Activated CD4-positive, alpha-beta T cell treated with anti-CD3 and anti-CD28 coated beads for 36 hours (primary cell): ENCODE measurements around the gene SH3PXD2B. TPM values are rescaled to one million over a fixed set of nuclear protein-coding genes. Genes with fewer than 3 reads are reported as not detected.

Source experiments
- ATAC-seq: fragments of 200-7000 bp; cut with Tn5 transposase; one replicate; pipeline ENCODE4 v1.10.0; 2021; ENCODE audit warnings: mild to moderate bottlenecking, moderate library complexity
- CTCF ChIA-PET: fragments of 350-600 bp; sonication (Branson Sonifier 250); formaldehyde crosslinking; loops from one replicate; lab custom pipeline; 2021; ENCODE audit warnings: antibody characterized with exemption; lab: Charles Lee
- POLR2A ChIA-PET: fragments of 350-600 bp; sonication (Branson Sonifier 250); formaldehyde crosslinking; loops from one replicate; lab custom pipeline; 2021; ENCODE audit warnings: antibody characterized with exemption, inconsistent platforms; lab: Charles Lee
- DNase-seq: peaks from one replicate; pipeline ENCODE4 v3.0.0-alpha.2; 2020
- H3K27ac Mint-ChIP-seq: one replicate; pipeline ENCODE4 v1.8.0; 2021; ENCODE audit warnings: mixed read lengths
- H3K27me3 Mint-ChIP-seq: one replicate; pipeline ENCODE4 v1.8.0; 2021; ENCODE audit warnings: mixed read lengths
- H3K36me3 Mint-ChIP-seq: one replicate; pipeline ENCODE4 v1.8.0; 2021; ENCODE audit warnings: low read depth, mixed read lengths
- H3K4me1 Mint-ChIP-seq: one replicate; pipeline ENCODE4 v1.8.0; 2021; ENCODE audit warnings: mixed read lengths
- H3K4me3 Mint-ChIP-seq: one replicate; pipeline ENCODE4 v1.8.0; 2021; ENCODE audit warnings: mild to moderate bottlenecking, moderate library complexity, mixed read lengths
- H3K9me3 Mint-ChIP-seq: one replicate; pipeline ENCODE4 v1.8.0; 2021; ENCODE audit warnings: low read depth, mixed read lengths
- intact Hi-C, 2 experiments: fragments of 100-400 bp; cut with DNase I in 1 of 2; cut with micrococcal nuclease in 1 of 2; formaldehyde crosslinking; loops; one replicate each; pipeline versions ENCODE4 v1.14.2 to v1.15.1; 2022 to 2024; cut with DNase I, micrococcal nuclease
- total RNA-seq, 2 experiments: library from RNA; stranded (reverse); gene quantifications; one replicate each; pipeline ENCODE4 v1.2.3, GENCODE V29; 2021

Gene SH3PXD2B
- 1 to 10 TPM; 1.3 to 1.8 TPM for total RNA-seq

GRCh38 chr5:172454358-172455086 lies at the start of gene SH3PXD2B:
SH3PXD2B (minus strand) TSS chr5:172454525; CDS start chr5:172454352, 173 bp downstream.
- Mint-ChIP-seq H3K36me3 (no peaks in the 10 kb centered on the region), H3K9me3 (no peaks in the 10 kb centered on the region), H3K27ac (peak within 1 kb of the TSS; percentile 38), H3K4me1 (peaks cover 17% of the 10 kb centered on the region), H3K27me3 (peaks cover 20% of the 10 kb centered on the region), H3K4me3 (peak within 1 kb of the TSS; percentile 69)
- ChIA-PET POLR2A (no interaction called here), CTCF (no interaction called here)
- DNase-seq (peak; percentile 62), ATAC-seq (peak; percentile 64)
- intact Hi-C loops: loop anchor here in 1 of 2 experiments (5.0 kb wide), 1 partner anchor 92 kb away; no protein-coding TSS in a partner anchor

DNA sequence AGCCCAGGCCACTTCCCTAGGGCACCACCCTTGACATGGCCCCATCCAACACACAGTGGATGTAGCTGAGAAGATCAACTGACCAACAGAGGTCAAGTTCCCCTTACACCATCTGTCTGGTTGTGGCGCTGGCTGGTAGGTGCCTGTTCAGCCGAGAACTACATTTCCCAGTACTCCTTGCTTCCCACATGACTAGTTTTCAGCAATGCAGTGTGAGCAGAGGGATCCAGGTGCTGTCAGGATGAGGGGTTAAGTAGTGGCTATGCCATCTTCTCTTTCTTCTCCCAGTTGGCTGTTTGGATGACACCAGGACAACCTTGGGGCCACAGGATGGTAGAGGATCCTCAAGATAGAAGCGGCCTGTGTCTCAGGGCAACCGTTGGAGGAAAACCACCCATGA lies 48.6 kb upstream of the SH3PXD2B start:
- H3K4me3 Mint-ChIP-seq: no peak overlapping the region
- no peak overlapping the region for H3K27ac Mint-ChIP-seq
- intact Hi-C loops: no loop called here
- DNase-seq (no peak), ATAC-seq (no peak)
- no peaks in the 10 kb centered on the region for H3K36me3 Mint-ChIP-seq
- CTCF ChIA-PET: no interaction called here
- no peaks in the 10 kb centered on the region for H3K4me1 Mint-ChIP-seq
- H3K27me3 Mint-ChIP-seq: peaks cover 4% of the 10 kb centered on the region
- no peaks in the 10 kb centered on the region for H3K9me3 Mint-ChIP-seq
- POLR2A ChIA-PET: no interaction called here

DNA sequence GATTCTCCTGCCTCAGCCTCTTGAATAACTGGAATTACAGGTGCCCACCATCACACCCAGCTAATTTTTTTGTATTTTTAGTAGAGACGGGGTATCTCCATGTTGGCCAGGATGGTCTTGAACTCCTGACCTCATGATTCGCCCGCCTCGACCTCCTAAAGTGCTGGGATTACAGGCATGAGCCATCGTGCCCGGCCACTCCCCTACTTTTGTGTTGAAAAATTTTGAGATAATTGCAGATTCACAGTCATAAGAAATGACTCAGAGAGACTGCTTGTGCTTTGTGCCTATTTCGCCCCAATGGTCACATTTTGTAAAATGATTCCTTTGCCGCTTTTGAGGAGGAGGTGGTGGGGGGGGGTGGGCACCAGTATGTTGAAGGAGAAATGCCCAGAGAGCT lies 48.1 kb upstream of the SH3PXD2B start:
- H3K4me1 Mint-ChIP-seq: no peaks in the 10 kb centered on the region
- H3K36me3 Mint-ChIP-seq: no peaks in the 10 kb centered on the region
- ATAC-seq: no peak
- DNase-seq: no peak
- peaks cover 2% of the 10 kb centered on the region for H3K27me3 Mint-ChIP-seq
- no peaks in the 10 kb centered on the region for H3K9me3 Mint-ChIP-seq
- H3K4me3 Mint-ChIP-seq: no peak overlapping the region
- intact Hi-C loops: no loop called here
- no peak overlapping the region for H3K27ac Mint-ChIP-seq
- CTCF ChIA-PET: no interaction called here
- POLR2A ChIA-PET: no interaction called here

DNA sequence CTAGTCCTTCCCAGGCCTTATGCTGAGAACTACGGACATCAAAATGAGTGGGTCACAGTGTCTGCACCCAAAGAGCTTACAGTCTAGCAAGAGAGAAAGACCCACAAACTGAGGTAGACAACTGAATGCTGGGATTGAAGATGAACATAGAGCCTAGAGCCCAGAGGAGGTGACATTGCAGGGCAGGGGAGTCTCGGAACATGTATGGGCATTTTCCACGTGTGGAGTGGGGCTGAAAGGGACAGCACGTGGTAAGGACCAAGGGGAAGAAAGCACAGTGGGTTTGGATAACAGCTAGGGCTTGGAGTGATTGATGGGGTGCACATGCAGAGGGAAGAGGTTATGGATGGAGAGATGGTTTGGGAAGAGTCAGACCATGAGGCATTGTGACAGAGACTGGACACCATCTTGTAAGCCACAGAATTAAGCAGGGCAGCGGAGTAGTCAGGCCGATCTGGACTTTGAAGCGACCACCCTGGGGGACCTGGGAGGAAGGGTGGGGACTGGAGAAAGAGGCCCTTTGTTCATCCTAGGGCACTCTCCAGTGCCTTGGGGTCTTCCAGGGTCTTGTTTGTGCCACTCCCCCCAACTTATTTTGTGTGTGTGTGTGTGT lies 47.5 kb upstream of the SH3PXD2B start:
- Mint-ChIP-seq H3K4me1 (no peaks in the 10 kb centered on the region), H3K9me3 (no peaks in the 10 kb centered on the region), H3K27me3 (peaks cover 2% of the 10 kb centered on the region), H3K36me3 (no peaks in the 10 kb centered on the region), H3K4me3 (no peak overlapping the region), H3K27ac (no peak overlapping the region)
- POLR2A ChIA-PET: no interaction called here
- no peak for ATAC-seq
- no peak for DNase-seq
- CTCF ChIA-PET: no interaction called here
- intact Hi-C loops: no loop called here

GRCh38 chr5:172499287-172499686 lies 45.0 kb upstream of the SH3PXD2B start:
- no peak for DNase-seq
- no peaks in the 10 kb centered on the region for H3K4me1 Mint-ChIP-seq
- no peak for ATAC-seq
- no peaks in the 10 kb centered on the region for H3K27me3 Mint-ChIP-seq
- no peak overlapping the region for H3K4me3 Mint-ChIP-seq
- no peak overlapping the region for H3K27ac Mint-ChIP-seq
- intact Hi-C loops: no loop called here
- ChIA-PET POLR2A (no interaction called here), CTCF (interaction anchor here (0.6 kb wide), 1 partner anchor 709 kb away, joined by 3 read pairs; no protein-coding TSS in a partner anchor)
- no peaks in the 10 kb centered on the region for H3K9me3 Mint-ChIP-seq
- no peaks in the 10 kb centered on the region for H3K36me3 Mint-ChIP-seq

GRCh38 chr5:172498431-172499129 lies 44.3 kb upstream of the SH3PXD2B start:
- ChIA-PET CTCF (interaction anchor here (0.6 kb wide), 2 partner anchors 79 to 710 kb away, joined by 3 to 4 read pairs; no protein-coding TSS in a partner anchor), POLR2A (no interaction called here)
- Mint-ChIP-seq H3K27ac (no peak overlapping the region), H3K9me3 (no peaks in the 10 kb centered on the region), H3K4me1 (no peaks in the 10 kb centered on the region), H3K4me3 (no peak overlapping the region), H3K27me3 (no peaks in the 10 kb centered on the region), H3K36me3 (no peaks in the 10 kb centered on the region)
- DNase-seq (no peak), ATAC-seq (no peak)
- intact Hi-C loops: no loop called here

- ChIA-PET CTCF (no interaction called here), POLR2A (no interaction called here)
- no peak for DNase-seq
- no peaks in the 10 kb centered on the region for H3K27me3 Mint-ChIP-seq
- intact Hi-C loops: no loop called here
- ATAC-seq: no peak
- H3K27ac Mint-ChIP-seq: no peak overlapping the region
- no peaks in the 10 kb centered on the region for H3K9me3 Mint-ChIP-seq
- no peak overlapping the region for H3K4me3 Mint-ChIP-seq
- H3K4me1 Mint-ChIP-seq: no peaks in the 10 kb centered on the region
- no peaks in the 10 kb centered on the region for H3K36me3 Mint-ChIP-seq
These were observed 43.4 kb upstream of the SH3PXD2B start for GRCh38 chr5:172497591-172498255.

DNA sequence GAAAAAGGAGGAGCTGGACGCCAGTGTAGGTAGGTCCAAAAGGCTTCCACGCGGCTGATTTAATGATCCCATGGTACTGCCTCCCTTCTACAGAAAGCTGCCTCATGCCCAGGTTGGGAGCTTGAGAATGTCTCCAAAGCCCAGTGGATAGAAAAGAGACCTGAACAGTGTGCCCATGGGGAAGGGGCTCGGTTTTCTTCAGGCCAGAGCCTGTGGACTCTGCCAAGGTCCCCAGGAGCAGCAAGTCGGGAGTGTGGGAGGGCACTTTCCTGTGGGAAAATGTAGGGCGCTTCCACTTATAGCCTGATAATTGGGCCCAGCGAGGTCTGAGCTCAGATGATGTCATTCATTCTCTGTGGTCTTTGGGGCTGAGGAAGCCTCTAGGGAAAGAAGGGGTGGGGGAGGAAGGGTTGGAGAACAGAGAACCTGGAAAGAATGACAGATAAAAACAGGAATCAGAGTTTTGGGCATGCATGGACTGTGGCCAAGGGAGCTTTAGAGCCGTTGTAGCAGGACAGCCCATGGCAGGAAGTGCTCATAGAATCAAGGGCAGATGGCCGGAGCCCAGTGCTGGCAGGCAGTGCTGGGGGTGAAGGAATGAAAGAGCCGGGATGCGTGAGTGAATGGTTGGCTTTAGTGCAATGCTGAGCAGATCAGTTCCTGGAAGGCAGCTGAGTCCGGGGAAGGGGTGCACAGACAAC lies 42.5 kb upstream of the SH3PXD2B start:
- H3K27me3 Mint-ChIP-seq: no peaks in the 10 kb centered on the region
- no peaks in the 10 kb centered on the region for H3K4me1 Mint-ChIP-seq
- ChIA-PET POLR2A (interaction anchor here (0.7 kb wide), 1 partner anchor 755 kb away, joined by 3 read pairs; no protein-coding TSS in a partner anchor), CTCF (no interaction called here)
- no peaks in the 10 kb centered on the region for H3K9me3 Mint-ChIP-seq
- no peak for ATAC-seq
- DNase-seq: no peak
- no peak overlapping the region for H3K4me3 Mint-ChIP-seq
- no peak overlapping the region for H3K27ac Mint-ChIP-seq
- intact Hi-C loops: no loop called here
- no peaks in the 10 kb centered on the region for H3K36me3 Mint-ChIP-seq

DNA sequence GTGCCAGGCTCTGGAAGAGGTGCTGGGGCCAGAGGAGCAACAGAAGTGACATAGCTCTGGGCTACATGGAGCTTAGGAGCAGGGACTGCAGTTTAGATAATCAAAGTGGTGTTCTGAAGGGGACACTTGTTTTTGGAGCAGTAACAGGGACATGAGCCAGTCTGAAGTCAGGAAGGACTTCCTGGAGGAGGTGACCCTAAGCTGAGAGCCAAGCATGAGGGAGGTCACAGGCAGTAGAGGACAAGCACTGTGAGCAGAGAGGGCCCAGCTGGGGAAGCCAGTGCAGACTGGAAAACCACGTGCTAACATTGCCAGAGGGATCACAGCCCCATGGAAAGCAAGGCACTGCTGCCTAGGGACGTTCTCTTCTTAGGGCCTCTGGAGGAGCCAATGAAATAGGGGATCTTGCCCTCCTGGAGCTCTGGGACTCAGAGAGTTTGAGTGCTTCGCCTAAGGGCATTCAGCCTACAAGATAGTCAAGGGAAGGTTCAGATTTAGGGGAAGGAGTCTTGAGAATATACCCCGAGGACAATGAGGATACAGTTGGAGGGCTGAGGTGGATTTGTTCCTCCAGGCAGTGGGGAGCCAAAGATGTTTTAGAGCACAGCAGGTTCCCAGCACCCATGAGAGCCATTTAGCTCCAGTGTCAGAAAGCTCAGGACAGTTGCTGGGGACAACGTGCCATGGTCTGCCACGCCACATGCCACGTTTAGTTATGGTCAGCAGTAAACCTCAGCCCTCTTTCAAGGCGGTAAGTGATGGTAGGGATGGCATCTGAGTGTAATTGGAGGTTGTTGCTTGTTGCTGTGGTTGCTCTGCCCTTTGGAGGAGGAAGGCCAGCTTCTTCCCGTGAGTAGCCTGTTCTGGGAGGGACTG lies 40.5 kb upstream of the SH3PXD2B start:
- POLR2A ChIA-PET: no interaction called here
- H3K36me3 Mint-ChIP-seq: no peaks in the 10 kb centered on the region
- DNase-seq: no peak
- H3K27me3 Mint-ChIP-seq: no peaks in the 10 kb centered on the region
- H3K4me3 Mint-ChIP-seq: no peak overlapping the region
- H3K4me1 Mint-ChIP-seq: no peaks in the 10 kb centered on the region
- H3K27ac Mint-ChIP-seq: no peak overlapping the region
- intact Hi-C loops: no loop called here
- ATAC-seq: no peak
- H3K9me3 Mint-ChIP-seq: no peaks in the 10 kb centered on the region
- CTCF ChIA-PET: interaction anchor here (0.8 kb wide), 2 partner anchors 202 to 457 kb away, joined by 3 read pairs; no protein-coding TSS in a partner anchor

DNA sequence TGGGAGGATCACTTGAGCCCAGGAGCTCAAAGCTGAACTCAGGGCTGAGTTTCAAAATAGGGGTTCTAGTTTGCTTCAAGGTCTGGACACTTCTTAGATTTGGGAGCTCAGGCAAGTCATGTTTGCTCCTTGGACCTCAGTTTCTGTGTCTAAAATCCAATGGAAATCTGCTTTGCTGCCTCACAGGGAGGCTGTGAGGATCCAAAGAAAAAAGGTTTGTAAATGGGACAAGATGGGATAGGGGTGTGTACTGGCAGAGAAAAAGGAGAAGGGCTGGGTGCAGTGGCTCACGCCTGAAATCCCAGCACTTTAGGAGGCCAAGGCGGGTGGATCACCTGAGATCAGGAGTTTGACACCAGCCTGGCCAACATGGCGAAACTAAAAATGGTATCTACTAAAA lies 39.6 kb upstream of the SH3PXD2B start:
- Mint-ChIP-seq H3K27ac (no peak overlapping the region), H3K4me3 (no peak overlapping the region), H3K36me3 (no peaks in the 10 kb centered on the region), H3K27me3 (no peaks in the 10 kb centered on the region), H3K4me1 (no peaks in the 10 kb centered on the region), H3K9me3 (no peaks in the 10 kb centered on the region)
- DNase-seq (no peak), ATAC-seq (no peak)
- ChIA-PET POLR2A (no interaction called here), CTCF (interaction anchor here (0.7 to 0.9 kb wide), 2 partner anchors 11 to 19 kb away, joined by 3 read pairs; no protein-coding TSS in a partner anchor)
- intact Hi-C loops: no loop called here
